Ovary (tissue), 3 donors: Measurements from ENCODE around the gene ZNF197.
"Not testable (repeated sequence)": the region's sequence is repeated elsewhere in the genome, so short reads cannot be mapped to it uniquely, and the experiment has no call there.

ENCODE experiments used
- POLR2A ChIP-seq: fragments of 450-650 bp; IDR thresholded peaks from one replicate; pipeline ENCODE4 v1.6.1; 2017; ENCODE audit warnings: antibody characterized with exemption, mild to moderate bottlenecking, moderate library complexity
- TF ChIP-seq, protein P1 (sequence below), 3 donors: fragments of 450-650 bp in 2 of 3; fragments of 200-600 bp in 1 of 3; IDR thresholded peaks; one replicate each; pipeline versions ENCODE4 v1.5.1 to v1.8.0; 2016 to 2022; ENCODE audit warnings: antibody characterized with exemption in 3 of 3, mild to moderate bottlenecking in 1 of 3
- donor health status: DM: no; HTN: no; CAD: no.

DNA sequence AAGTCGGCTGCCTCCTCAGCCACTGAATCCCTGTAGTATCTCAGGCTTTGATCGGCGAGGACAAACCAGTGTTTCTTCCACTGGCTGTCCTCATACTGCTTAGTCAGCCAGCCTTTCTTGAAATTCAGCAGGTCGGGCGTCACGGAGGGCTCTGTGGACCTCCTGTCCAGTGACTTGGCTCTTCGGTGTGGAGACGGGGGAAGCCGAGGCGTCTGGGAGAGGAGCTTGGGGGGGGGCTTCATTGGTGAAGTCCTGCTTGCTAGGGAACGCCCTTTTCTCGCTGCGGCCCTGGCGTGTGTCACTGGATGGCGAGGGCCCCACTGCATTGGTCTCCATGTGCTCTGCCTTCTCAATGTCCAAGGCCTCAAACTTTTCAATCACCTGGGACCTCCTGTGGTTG, 45.1 kb upstream of the ZNF197 start:
- TF ChIP-seq, protein P1, sequence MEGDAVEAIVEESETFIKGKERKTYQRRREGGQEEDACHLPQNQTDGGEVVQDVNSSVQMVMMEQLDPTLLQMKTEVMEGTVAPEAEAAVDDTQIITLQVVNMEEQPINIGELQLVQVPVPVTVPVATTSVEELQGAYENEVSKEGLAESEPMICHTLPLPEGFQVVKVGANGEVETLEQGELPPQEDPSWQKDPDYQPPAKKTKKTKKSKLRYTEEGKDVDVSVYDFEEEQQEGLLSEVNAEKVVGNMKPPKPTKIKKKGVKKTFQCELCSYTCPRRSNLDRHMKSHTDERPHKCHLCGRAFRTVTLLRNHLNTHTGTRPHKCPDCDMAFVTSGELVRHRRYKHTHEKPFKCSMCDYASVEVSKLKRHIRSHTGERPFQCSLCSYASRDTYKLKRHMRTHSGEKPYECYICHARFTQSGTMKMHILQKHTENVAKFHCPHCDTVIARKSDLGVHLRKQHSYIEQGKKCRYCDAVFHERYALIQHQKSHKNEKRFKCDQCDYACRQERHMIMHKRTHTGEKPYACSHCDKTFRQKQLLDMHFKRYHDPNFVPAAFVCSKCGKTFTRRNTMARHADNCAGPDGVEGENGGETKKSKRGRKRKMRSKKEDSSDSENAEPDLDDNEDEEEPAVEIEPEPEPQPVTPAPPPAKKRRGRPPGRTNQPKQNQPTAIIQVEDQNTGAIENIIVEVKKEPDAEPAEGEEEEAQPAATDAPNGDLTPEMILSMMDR (IDR thresholded peaks at IDR 0.05) = not testable (repeated sequence)
- TF ChIP-seq POLR2A = not testable (repeated sequence)
